Measurements from ENCODE around the gene DCAF11.

DCAF11 gene

DNA sequence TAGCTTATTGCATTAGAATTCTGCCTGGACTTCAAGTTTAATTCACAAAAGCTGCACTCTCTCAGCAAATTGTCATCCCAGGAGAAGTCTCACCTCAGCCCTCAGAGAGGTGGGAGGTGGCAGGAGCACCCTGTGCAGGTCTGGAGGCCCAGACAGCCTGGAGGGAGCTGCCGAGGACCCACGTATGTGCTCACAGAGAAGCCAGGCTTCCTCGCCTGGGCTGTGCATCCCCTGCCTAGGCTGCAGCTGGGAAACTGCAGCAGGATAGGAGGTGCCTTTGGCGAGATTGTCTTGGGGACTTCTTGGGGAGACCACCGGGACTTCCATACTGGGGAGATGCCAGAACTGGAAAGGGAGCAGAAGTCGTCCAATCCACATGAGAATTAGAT, 34.4 kb upstream of the DCAF11 start:
- Histone ChIP-seq H3K27me3 (ENCODE audit: control insufficient read depth in 1 of 2, insufficient read depth in 2 of 2, low read length in 2 of 2) (peaks cover 0 to 3% of the 10 kb centered on the region in 2 donors), H3K9ac (ENCODE audit: low read length in 2 of 2) (no peak overlapping the region), H3K36me3 (ENCODE audit: control insufficient read depth in 2 of 2, insufficient read depth in 2 of 2, low read length in 2 of 2) (no peaks in the 10 kb centered on the region), H3K9me3 (ENCODE audit: control insufficient read depth in 2 of 2, low read length in 2 of 2) (no peaks in the 10 kb centered on the region), H3K27ac (ENCODE audit: low read length) (no peak overlapping the region), H3K4me3 (ENCODE audit: low read length in 2 of 2) (no peak overlapping the region), H3K4me1 (ENCODE audit: control insufficient read depth, insufficient read depth, low read length) (peaks cover 10% of the 10 kb centered on the region)

DNA sequence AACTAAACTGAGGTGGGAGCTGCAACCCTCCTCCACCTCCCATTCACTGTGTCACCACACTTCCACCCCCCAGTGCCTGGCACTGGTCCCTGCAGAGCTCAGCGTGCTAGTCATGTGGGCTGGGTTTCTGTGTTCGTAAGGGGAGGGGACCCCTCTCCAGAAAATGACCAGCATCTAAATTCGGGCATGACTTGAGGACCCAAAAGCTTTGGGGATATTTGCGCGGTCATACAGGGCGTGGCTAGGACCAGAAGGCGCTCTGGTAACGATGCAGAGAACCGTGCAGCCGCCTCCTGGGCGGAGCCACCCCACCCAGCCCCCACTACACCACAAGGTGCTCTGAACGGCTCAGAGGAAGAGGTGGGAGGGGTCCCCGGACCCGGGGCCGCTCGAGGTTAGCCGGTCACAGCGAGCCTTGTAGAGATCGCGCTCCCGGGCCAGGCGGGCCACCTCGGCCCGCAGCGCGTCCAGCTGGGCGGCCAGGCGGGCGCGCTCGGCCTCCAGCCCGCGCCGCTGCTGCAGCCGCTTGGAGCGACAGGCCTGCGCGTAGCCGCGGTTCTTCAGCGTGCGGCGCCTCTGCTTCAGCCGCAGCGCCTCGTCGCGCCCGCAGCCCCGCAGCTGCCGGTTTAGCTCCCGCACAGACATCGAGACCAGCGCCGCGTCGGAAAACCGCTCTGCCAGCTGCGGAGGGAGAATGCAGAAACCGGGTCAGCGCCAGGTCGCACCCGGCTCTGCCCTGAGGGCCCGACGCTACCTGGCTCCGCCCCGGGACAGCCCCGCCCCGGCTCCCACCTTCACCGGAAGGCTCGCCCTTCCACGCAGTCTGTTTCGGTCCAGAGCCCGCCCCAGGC, 33.5 kb upstream of the DCAF11 start:
- Histone ChIP-seq H3K9ac (ENCODE audit: low read length in 2 of 2) (peak overlapping the region; percentile 28 to 36), H3K4me1 (ENCODE audit: control insufficient read depth, insufficient read depth, low read length) (peaks cover 10% of the 10 kb centered on the region), H3K36me3 (ENCODE audit: control insufficient read depth in 2 of 2, insufficient read depth in 2 of 2, low read length in 2 of 2) (no peaks in the 10 kb centered on the region), H3K9me3 (ENCODE audit: control insufficient read depth in 2 of 2, low read length in 2 of 2) (no peaks in the 10 kb centered on the region), H3K27ac (ENCODE audit: low read length) (no peak overlapping the region), H3K4me3 (ENCODE audit: low read length in 2 of 2) (peak overlapping the region; percentile 66 to 77), H3K27me3 (ENCODE audit: control insufficient read depth in 1 of 2, insufficient read depth in 2 of 2, low read length in 2 of 2) (peaks cover 0 to 3% of the 10 kb centered on the region in 2 donors)

DNA sequence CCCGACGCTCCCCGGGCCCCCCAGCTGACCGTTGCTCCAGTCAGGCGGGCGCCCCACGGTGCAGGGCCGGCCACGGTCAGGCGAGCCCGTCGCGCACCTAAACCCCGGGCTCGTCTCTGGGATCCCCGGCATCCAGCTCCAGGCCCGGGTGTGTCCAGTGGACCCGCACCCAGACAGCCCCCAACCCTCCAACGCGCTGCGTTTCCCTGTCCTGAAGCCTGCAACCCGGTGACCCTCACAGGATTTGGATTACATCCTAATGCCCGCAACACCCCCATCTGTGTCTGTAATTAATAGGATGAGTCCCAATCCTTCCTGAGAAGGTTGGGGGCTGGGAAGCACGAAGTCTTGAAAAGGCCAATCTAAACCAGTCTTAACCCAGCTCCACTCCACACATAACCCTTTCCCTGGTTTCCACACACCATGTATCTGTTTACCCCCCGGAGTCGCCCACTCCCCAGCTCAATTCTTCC, 32.8 kb upstream of the DCAF11 start:
- Histone ChIP-seq H3K4me1 (ENCODE audit: control insufficient read depth, insufficient read depth, low read length) (peaks cover 10% of the 10 kb centered on the region), H3K9ac (ENCODE audit: low read length in 2 of 2) (no peak overlapping the region), H3K4me3 (ENCODE audit: low read length in 2 of 2) (peak overlapping the region in 1 of 2 donors; percentile 77)

GRCh38 chr14:24082411-24083080, 32.0 kb upstream of the DCAF11 start:
- Histone ChIP-seq H3K4me3 (ENCODE audit: low read length in 2 of 2) (no peak overlapping the region), H3K4me1 (ENCODE audit: control insufficient read depth, insufficient read depth, low read length) (peaks cover 10% of the 10 kb centered on the region), H3K27me3 (ENCODE audit: control insufficient read depth in 1 of 2, insufficient read depth in 2 of 2, low read length in 2 of 2) (peaks cover 0 to 3% of the 10 kb centered on the region in 2 donors), H3K9me3 (ENCODE audit: control insufficient read depth in 2 of 2, low read length in 2 of 2) (no peaks in the 10 kb centered on the region), H3K9ac (ENCODE audit: low read length in 2 of 2) (no peak overlapping the region), H3K36me3 (ENCODE audit: control insufficient read depth in 2 of 2, insufficient read depth in 2 of 2, low read length in 2 of 2) (no peaks in the 10 kb centered on the region), H3K27ac (ENCODE audit: low read length) (no peak overlapping the region)

More for the DNA sequence above, 32.8 kb upstream of the DCAF11 start:
- Histone ChIP-seq H3K27me3 (ENCODE audit: control insufficient read depth in 1 of 2, insufficient read depth in 2 of 2, low read length in 2 of 2) (peaks cover 0 to 3% of the 10 kb centered on the region in 2 donors), H3K27ac (ENCODE audit: low read length) (no peak overlapping the region), H3K36me3 (ENCODE audit: control insufficient read depth in 2 of 2, insufficient read depth in 2 of 2, low read length in 2 of 2) (no peaks in the 10 kb centered on the region), H3K9me3 (ENCODE audit: control insufficient read depth in 2 of 2, low read length in 2 of 2) (no peaks in the 10 kb centered on the region)

- H3K4me3 ChIP-seq (ENCODE audit: low read length in 2 of 2): no peak overlapping the region
- H3K4me1 ChIP-seq (ENCODE audit: control insufficient read depth, insufficient read depth, low read length): peaks cover 10% of the 10 kb centered on the region
- H3K27me3 ChIP-seq (ENCODE audit: control insufficient read depth in 1 of 2, insufficient read depth in 2 of 2, low read length in 2 of 2): peaks cover 0 to 3% of the 10 kb centered on the region in 2 donors
Measured at GRCh38 chr14:24083462-24083861, 31.1 kb upstream of the DCAF11 start.

DNA sequence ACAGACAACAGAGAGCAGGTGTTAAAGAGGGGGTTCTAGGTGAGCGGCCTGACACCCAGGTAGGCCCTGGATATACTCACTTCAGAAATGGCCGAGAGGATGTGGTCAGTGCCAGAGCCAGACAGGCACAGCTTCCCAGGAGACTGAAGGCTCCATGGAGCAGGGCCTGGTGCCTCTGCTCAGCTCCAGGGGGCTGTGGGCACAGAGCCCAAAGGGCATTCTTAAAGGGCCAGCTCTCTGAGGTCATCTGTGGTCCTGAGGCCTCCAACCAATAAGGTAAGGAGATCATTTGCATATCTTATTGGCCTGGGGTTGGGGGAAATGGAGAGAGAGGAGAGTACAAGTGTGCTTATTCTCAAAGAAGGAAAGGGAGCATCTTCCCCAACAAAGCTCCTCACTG, 30.1 kb upstream of the DCAF11 start:
- H3K36me3 ChIP-seq (ENCODE audit: control insufficient read depth in 2 of 2, insufficient read depth in 2 of 2, low read length in 2 of 2): no peaks in the 10 kb centered on the region
- H3K9ac ChIP-seq (ENCODE audit: low read length in 2 of 2): no peak overlapping the region
- no peaks in the 10 kb centered on the region for H3K9me3 ChIP-seq (ENCODE audit: control insufficient read depth in 2 of 2, low read length in 2 of 2)
- peaks cover 0 to 3% of the 10 kb centered on the region in 2 donors for H3K27me3 ChIP-seq (ENCODE audit: control insufficient read depth in 1 of 2, insufficient read depth in 2 of 2, low read length in 2 of 2)
- H3K4me3 ChIP-seq (ENCODE audit: low read length in 2 of 2): no peak overlapping the region
- H3K27ac ChIP-seq (ENCODE audit: low read length): no peak overlapping the region
- H3K4me1 ChIP-seq (ENCODE audit: control insufficient read depth, insufficient read depth, low read length): peaks cover 10% of the 10 kb centered on the region

More at GRCh38 chr14:24083462-24083861, 31.1 kb upstream of the DCAF11 start:
- Histone ChIP-seq H3K9ac (ENCODE audit: low read length in 2 of 2) (no peak overlapping the region), H3K36me3 (ENCODE audit: control insufficient read depth in 2 of 2, insufficient read depth in 2 of 2, low read length in 2 of 2) (no peaks in the 10 kb centered on the region), H3K27ac (ENCODE audit: low read length) (no peak overlapping the region), H3K9me3 (ENCODE audit: control insufficient read depth in 2 of 2, low read length in 2 of 2) (no peaks in the 10 kb centered on the region)

- Histone ChIP-seq H3K9ac (ENCODE audit: low read length in 2 of 2) (no peak overlapping the region), H3K4me3 (ENCODE audit: low read length in 2 of 2) (no peak overlapping the region), H3K27me3 (ENCODE audit: control insufficient read depth in 1 of 2, insufficient read depth in 2 of 2, low read length in 2 of 2) (peaks cover 0 to 3% of the 10 kb centered on the region in 2 donors), H3K27ac (ENCODE audit: low read length) (no peak overlapping the region), H3K36me3 (ENCODE audit: control insufficient read depth in 2 of 2, insufficient read depth in 2 of 2, low read length in 2 of 2) (no peaks in the 10 kb centered on the region), H3K9me3 (ENCODE audit: control insufficient read depth in 2 of 2, low read length in 2 of 2) (no peaks in the 10 kb centered on the region), H3K4me1 (ENCODE audit: control insufficient read depth, insufficient read depth, low read length) (peaks cover 10% of the 10 kb centered on the region)
Measured at GRCh38 chr14:24085215-24085614, 29.4 kb upstream of the DCAF11 start.

- H3K4me1 ChIP-seq (ENCODE audit: control insufficient read depth, insufficient read depth, low read length): peaks cover 5% of the 10 kb centered on the region
- H3K9me3 ChIP-seq (ENCODE audit: control insufficient read depth in 2 of 2, low read length in 2 of 2): no peaks in the 10 kb centered on the region
- no peaks in the 10 kb centered on the region for H3K36me3 ChIP-seq (ENCODE audit: control insufficient read depth in 2 of 2, insufficient read depth in 2 of 2, low read length in 2 of 2)
- no peak overlapping the region for H3K9ac ChIP-seq (ENCODE audit: low read length in 2 of 2)
- peaks cover 0 to 3% of the 10 kb centered on the region in 2 donors for H3K27me3 ChIP-seq (ENCODE audit: control insufficient read depth in 1 of 2, insufficient read depth in 2 of 2, low read length in 2 of 2)
- H3K4me3 ChIP-seq (ENCODE audit: low read length in 2 of 2): no peak overlapping the region
- H3K27ac ChIP-seq (ENCODE audit: low read length): no peak overlapping the region
Measured at GRCh38 chr14:24086193-24086955, 28.2 kb upstream of the DCAF11 start.

GRCh38 chr14:24087004-24087403, 27.6 kb upstream of the DCAF11 start:
- Histone ChIP-seq H3K27ac (ENCODE audit: low read length) (no peak overlapping the region), H3K36me3 (ENCODE audit: control insufficient read depth in 2 of 2, insufficient read depth in 2 of 2, low read length in 2 of 2) (no peaks in the 10 kb centered on the region), H3K9me3 (ENCODE audit: control insufficient read depth in 2 of 2, low read length in 2 of 2) (no peaks in the 10 kb centered on the region), H3K4me3 (ENCODE audit: low read length in 2 of 2) (no peak overlapping the region), H3K4me1 (ENCODE audit: control insufficient read depth, insufficient read depth, low read length) (no peaks in the 10 kb centered on the region), H3K9ac (ENCODE audit: low read length in 2 of 2) (no peak overlapping the region), H3K27me3 (ENCODE audit: control insufficient read depth in 1 of 2, insufficient read depth in 2 of 2, low read length in 2 of 2) (no peaks in the 10 kb centered on the region)

DNA sequence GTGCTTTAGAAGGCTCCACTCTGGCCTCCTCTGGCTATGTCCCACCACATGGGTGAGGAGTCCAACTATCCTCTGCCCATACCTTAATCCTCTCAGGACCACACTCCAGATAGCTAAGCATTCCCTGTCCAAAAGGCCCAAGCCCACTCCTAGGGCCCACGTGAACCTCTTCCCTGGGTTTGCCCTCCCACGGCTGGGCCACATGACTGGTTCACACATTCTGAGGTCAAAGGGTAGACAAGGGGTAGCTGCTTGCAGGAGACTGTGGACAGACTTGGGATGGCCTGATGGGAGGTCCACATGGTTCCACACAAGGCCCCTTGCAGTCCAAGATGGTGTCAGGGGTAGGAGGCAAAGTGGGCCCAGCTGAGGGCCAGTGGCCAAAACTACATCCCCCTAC, 26.5 kb upstream of the DCAF11 start:
- Histone ChIP-seq H3K36me3 (ENCODE audit: control insufficient read depth in 2 of 2, insufficient read depth in 2 of 2, low read length in 2 of 2) (no peaks in the 10 kb centered on the region), H3K4me3 (ENCODE audit: low read length in 2 of 2) (no peak overlapping the region), H3K9ac (ENCODE audit: low read length in 2 of 2) (no peak overlapping the region), H3K27ac (ENCODE audit: low read length) (no peak overlapping the region), H3K27me3 (ENCODE audit: control insufficient read depth in 1 of 2, insufficient read depth in 2 of 2, low read length in 2 of 2) (no peaks in the 10 kb centered on the region), H3K4me1 (ENCODE audit: control insufficient read depth, insufficient read depth, low read length) (peaks cover 2% of the 10 kb centered on the region), H3K9me3 (ENCODE audit: control insufficient read depth in 2 of 2, low read length in 2 of 2) (no peaks in the 10 kb centered on the region)

All from stomach smooth muscle (tissue), 2 donors.